Endothelial cell (in vitro differentiated cells): ENCODE measurements around the gene TAF1C. TPM values are rescaled to one million over a fixed set of nuclear protein-coding genes. Genes with fewer than 3 reads are reported as not detected.

Experiments used
- DNase-seq: peaks from one replicate; pipeline ENCODE4 v3.0.0; 2021; ENCODE audit warnings: low spot score
- H3K27ac Mint-ChIP-seq: one replicate; pipeline ENCODE4 v1.8.0; 2021; ENCODE audit warnings: mixed read lengths, inconsistent platforms; ENCODE audit not compliant: unreplicated experiment
- H3K27me3 Mint-ChIP-seq: one replicate; pipeline ENCODE4 v1.8.0; 2021; ENCODE audit warnings: mild to moderate bottlenecking, moderate library complexity, mixed read lengths, inconsistent platforms; ENCODE audit not compliant: unreplicated experiment
- H3K36me3 Mint-ChIP-seq: one replicate; pipeline ENCODE4 v1.8.0; 2021; ENCODE audit warnings: mild to moderate bottlenecking, low read depth, mixed read lengths, inconsistent platforms; ENCODE audit not compliant: unreplicated experiment
- H3K4me1 Mint-ChIP-seq: one replicate; pipeline ENCODE4 v1.8.0; 2021; ENCODE audit warnings: mild to moderate bottlenecking, mixed read lengths, inconsistent platforms; ENCODE audit not compliant: unreplicated experiment
- H3K4me3 Mint-ChIP-seq: one replicate; pipeline ENCODE4 v1.8.0; 2021; ENCODE audit warnings: mild to moderate bottlenecking, mixed read lengths, inconsistent platforms; ENCODE audit not compliant: unreplicated experiment
- H3K9me3 Mint-ChIP-seq: one replicate; pipeline ENCODE4 v1.8.0; 2021; ENCODE audit warnings: mixed read lengths, inconsistent platforms; ENCODE audit not compliant: unreplicated experiment
- CTCF ChIP-seq: fragments of 200-600 bp; sonication (generic); IDR thresholded peaks from one replicate; pipeline ENCODE4 v1.5.0; 2021; ENCODE audit warnings: antibody characterized with exemption; ENCODE audit not compliant: unreplicated experiment
- total RNA-seq: library from RNA; stranded (reverse); fragmentation: NEBNext Ultra II Directional; extraction: Animal tissue kit (Norgen Biotek cat#: 25700); gene quantifications from one replicate; pipeline ENCODE4 v1.2.1, GENCODE V29; 2021; ENCODE audit not compliant: unreplicated experiment

The TAF1C gene
- total RNA-seq, 1 donor from 2014 or later: 73.6 TPM

DNA sequence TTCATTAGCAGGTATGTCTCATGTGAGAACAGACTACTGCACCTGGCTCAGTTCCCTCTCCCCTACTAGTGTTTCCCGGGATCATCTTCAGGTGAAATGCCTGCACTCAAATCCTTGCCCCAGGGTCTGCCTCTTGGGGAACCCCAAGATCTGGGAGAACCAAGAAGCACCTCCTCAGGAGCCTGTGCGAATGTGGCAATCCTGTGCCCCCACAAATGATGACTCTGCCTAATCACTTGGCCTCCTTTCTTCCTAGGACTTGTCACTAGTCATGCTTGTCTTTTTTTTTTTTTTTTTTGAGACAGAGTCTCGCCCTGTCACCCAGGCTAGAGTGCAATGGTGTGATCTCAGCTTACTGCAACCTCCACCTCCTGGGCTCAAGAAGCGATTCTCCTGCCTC is 25.8 kb upstream of the TAF1C start:
- no peak overlapping the region for H3K27ac Mint-ChIP-seq
- TF ChIP-seq CTCF: no peak
- H3K4me3 Mint-ChIP-seq: no peak overlapping the region
- H3K4me1 Mint-ChIP-seq: no peaks in the 10 kb centered on the region
- no peaks in the 10 kb centered on the region for H3K9me3 Mint-ChIP-seq
- DNase-seq: no peak
- peaks cover 1% of the 10 kb centered on the region for H3K27me3 Mint-ChIP-seq
- H3K36me3 Mint-ChIP-seq: no peaks in the 10 kb centered on the region

GRCh38 chr16:84212154-84212553 is 25.3 kb upstream of the TAF1C start:
- H3K4me1 Mint-ChIP-seq: no peaks in the 10 kb centered on the region
- no peak overlapping the region for H3K4me3 Mint-ChIP-seq
- no peak overlapping the region for H3K27ac Mint-ChIP-seq
- H3K36me3 Mint-ChIP-seq: no peaks in the 10 kb centered on the region
- TF ChIP-seq CTCF: no peak
- no peaks in the 10 kb centered on the region for H3K9me3 Mint-ChIP-seq
- no peak for DNase-seq
- peaks cover 1% of the 10 kb centered on the region for H3K27me3 Mint-ChIP-seq

- no peak for DNase-seq
- no peak overlapping the region for H3K4me3 Mint-ChIP-seq
- H3K27me3 Mint-ChIP-seq: peaks cover 3% of the 10 kb centered on the region
- no peak for TF ChIP-seq CTCF
- H3K4me1 Mint-ChIP-seq: no peaks in the 10 kb centered on the region
- H3K36me3 Mint-ChIP-seq: no peaks in the 10 kb centered on the region
- peak overlapping the region; percentile 11 for H3K27ac Mint-ChIP-seq
- H3K9me3 Mint-ChIP-seq: no peaks in the 10 kb centered on the region
These were observed 23.1 kb upstream of the TAF1C start for GRCh38 chr16:84209989-84210388.

- no peak for DNase-seq
- Mint-ChIP-seq H3K4me3 (no peak overlapping the region), H3K9me3 (no peaks in the 10 kb centered on the region), H3K36me3 (no peaks in the 10 kb centered on the region), H3K27me3 (peaks cover 1% of the 10 kb centered on the region), H3K4me1 (no peaks in the 10 kb centered on the region), H3K27ac (no peak overlapping the region)
- no peak for TF ChIP-seq CTCF
These were observed 21.0 kb upstream of the TAF1C start for GRCh38 chr16:84207879-84208278.

DNA sequence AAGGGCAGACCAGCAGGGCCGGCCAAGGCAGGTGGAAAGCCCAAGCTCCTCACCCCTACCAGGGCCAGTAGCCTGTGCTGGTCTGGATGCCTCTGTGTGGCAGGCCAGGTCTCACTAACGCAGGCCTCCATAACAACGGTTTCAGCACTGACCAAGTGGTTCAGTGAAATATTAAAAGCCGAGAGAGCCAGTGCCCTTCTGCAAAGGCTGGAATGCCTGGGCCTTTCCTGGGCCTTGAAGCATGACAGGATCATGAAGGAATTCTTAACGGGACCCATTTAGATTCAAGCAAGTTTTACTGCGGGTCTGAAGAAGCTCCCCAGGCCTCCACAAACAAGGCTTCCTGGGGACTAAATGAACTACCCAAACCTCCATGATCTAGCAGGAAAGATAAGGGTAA is 20.4 kb upstream of the TAF1C start:
- Mint-ChIP-seq H3K4me3 (no peak overlapping the region), H3K9me3 (no peaks in the 10 kb centered on the region)

More for the DNA sequence above, 20.4 kb upstream of the TAF1C start:
- Mint-ChIP-seq H3K36me3 (no peaks in the 10 kb centered on the region), H3K4me1 (no peaks in the 10 kb centered on the region), H3K27me3 (peaks cover 1% of the 10 kb centered on the region), H3K27ac (no peak overlapping the region)
- no peak for DNase-seq
- no peak for TF ChIP-seq CTCF
